GM18868 (cell line): ENCODE data around the gene HDDC2.

Experiments
- ATAC-seq: cut with Tn5 transposase; IDR thresholded peaks from one replicate; pipeline ENCODE4 v1.9.1; 2021; ENCODE audit warnings: mild to moderate bottlenecking, moderate library complexity; ENCODE audit not compliant: unreplicated experiment

Gene HDDC2

DNA sequence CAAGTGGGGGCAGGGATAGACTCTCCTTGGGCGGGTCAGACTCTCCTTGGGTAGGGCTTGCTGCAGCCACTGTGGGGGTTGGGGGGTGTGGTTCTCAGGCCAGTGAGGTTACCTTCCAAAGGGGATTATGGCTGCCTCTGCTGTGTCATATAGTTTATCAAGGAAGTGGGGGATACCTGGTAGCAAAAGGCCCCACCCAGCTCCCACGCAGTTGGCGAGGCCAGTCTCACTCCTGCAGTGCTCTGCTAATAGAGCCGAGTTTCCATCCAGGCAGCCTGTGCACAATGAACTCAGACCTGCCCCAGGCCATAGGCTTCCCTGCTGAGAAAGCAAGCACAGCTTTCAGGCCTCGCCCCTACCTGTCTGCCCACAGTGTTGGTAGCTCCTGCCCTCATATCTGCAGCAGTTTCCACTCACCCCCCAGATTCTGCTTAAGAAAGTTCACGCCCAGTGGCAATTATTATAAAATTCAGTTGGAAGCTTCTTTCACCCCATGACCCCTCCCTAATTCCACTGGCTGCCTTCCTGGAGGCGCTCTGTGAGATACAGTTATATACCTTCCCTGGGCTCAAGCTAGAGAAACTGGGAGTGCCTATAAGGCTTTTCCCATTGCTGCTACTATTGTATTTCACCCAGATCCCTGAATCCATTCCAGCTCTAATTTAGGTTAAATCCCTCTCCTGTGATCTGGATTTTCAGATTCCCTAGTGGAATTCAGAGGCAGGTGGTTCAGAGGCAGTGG, 56.1 kb downstream of the HDDC2 start:
- ATAC-seq = no peak

DNA sequence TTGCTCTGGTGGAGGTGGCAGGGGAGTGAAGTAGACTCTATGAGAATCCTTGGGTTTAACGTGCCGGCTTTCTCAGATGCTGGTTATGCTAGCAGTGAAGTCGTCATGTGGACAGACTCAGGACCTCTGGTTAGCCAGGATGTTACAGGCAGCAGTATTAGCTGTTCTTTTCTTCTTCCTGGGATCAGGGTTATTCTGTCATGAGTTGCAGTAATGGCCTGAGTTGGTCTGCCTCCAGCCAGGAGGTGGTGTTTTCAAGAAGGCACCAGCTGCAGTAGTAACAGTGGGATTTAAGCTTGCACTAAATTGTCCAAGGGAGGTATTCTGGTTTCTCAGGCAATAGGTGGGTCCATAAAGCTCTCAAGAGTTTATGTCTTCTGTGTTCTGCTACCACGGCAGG, 56.7 kb downstream of the HDDC2 start:
- no peak for ATAC-seq

DNA sequence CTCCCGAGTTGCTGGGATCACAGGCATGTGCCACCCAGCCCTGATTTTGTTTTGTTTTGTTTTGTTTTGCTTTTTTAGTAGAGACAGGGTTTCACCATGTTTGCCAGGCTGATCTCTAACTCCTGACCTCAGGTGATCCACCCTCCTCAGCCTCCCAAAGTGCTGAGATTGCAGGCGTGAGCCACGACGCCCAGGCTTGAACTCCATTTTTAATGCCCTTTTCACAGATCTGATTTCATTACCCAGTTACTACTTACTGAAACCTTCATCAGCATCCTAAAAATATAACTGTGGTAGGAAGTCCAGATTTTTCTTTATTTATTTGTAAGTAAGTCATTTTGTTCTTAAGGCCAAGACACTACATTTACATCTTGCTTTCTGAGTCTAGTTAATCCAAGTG, 64.0 kb downstream of the HDDC2 start:
- no peak for ATAC-seq

DNA sequence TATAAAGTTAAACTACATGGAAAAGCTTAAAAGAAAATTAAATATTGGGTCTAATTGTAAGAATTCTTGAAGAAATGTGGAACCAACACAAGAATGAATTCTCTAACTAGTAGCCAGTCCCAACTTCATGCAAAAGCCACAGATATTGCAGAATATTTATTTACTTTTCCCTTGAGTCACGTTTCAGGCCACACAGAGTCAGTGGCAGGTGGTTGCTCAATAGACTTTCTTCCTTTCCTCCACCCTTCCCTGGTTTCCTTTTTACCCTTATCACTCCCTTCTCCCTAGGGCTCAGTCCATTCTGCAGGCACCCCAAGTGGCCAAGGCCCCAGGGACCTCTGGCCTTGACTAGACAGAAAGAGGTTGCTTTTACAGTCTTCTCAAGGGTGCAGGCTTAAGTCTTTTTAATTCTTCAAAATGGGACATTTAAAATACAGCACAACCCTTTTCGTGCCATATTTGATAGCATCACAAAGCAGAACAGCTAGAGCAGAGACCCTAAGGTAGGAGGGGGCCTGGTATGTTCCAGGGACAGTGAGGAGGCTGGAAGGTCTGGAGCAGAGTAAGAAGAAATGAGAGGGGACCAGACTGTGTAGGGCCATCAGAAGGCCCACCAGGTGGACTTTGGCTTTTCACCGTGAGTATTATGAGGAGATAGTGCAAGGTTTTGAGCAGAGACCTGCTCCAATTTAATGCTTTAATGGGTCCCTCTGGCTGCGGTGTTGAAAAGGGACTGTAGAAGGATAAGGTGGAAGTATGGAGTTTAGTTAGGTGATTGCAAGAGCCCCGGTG, 65.0 kb downstream of the HDDC2 start:
- no peak for ATAC-seq

DNA sequence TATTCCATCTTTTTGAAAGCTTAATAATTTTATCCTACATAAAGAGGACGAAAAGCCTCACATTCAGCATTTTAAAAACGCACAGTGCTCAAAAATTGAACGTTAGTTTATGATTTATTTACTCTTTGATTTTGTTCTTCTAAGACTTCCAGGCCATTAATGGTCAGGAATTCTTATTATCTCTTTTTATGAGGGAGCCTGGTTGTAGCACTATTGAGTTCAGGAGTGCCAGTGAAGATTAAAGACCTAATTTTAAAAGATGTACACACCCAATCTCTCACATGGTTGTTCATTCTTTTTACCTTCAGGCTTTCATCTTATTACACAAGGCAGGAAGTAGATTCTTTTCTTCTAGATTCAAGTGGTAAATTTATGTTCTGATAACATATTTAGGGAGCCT, 68.6 kb downstream of the HDDC2 start:
- ATAC-seq = no peak

DNA sequence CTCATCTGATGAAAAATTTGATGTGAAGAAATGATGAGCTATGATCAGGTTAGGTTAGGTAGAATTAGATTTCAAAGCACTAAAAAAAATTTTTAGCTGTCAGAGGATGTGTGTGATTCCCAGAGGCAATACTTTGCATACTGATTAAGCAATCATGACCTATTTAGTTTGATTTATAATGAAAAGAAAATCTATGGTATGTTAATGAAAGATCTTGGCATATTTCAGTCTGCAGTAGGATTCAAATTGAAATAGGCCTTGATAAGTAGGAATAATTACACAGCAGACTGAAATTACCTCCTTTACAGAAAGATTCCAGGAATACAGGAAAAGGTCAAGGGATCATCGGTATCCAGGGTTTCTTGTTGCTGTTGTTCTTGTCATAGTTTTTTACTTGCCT, 69.3 kb downstream of the HDDC2 start:
- ATAC-seq = no peak

DNA sequence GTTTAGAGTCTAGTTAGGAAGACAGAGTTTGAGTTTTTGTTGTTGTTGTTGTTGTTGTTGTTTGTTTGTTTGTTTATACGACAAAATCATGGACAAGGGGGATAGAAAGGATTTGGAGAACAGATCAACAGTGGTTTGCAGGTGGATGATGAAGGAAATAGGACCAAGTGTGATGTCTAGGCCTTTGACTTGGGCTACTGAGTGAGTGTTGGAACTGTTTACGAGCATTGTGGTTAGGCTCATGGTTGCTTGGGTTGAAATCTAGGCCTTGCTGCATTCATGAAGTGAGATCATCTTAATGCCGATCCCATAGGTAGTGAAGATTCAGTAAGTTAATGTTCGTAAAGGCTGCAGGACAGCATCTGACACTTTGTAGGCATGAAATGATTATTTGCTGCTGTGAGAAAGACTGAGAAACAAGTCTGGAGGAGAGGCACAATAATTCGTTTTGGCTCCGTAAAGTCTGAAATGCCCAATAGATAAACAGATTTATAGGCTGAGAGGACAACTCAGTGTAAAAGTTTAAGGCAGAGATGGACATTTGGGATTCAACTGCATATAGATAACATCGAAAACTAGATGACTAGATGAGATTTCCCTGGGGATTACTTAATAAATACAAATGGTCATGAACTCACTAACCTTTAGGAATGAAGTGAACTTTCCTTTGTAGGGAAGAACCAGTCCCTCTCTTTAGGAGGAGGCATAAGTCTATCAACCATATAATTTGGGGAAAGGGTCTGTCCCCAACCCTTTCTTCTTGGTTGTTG, 70.0 kb downstream of the HDDC2 start:
- ATAC-seq = no peak

DNA sequence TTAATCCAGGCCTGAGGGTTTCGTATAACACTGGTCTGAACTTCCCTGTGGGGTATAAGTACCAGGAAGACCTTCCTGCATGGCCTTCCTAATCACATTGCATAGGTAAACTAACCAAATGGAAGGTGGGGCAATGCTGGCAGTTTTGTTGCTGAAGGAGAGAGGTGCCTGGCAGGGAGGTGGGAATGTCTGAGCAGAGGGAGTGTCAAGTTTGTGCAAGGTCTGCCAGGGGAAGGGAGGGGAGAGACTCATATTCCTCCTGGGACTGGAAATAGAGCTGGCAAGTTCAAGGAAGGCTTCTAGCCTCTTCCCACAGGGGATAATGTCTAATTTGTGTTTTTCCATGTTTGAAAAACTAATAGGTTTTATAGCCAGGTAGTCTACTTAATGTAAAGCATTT, 70.6 kb downstream of the HDDC2 start:
- ATAC-seq = no peak

DNA sequence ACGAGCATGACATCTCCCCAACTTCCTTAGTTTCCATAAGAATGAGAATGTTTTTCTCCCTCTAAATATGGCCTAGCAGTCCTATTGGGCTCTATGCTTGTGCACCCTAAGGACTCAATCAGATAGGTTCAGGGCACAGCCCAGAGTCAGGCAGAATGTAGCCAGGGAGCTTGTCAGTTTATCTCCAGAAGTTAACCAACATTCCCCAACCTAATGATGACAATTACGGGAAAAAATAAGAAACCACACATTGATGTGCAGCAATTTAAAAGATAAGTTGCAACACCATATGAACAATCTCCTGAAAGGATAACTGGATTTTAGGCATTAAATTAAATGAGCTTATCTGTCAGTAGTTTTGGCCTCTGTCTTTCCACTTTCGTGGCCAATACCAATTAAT, 71.1 kb downstream of the HDDC2 start:
- ATAC-seq = no peak

DNA sequence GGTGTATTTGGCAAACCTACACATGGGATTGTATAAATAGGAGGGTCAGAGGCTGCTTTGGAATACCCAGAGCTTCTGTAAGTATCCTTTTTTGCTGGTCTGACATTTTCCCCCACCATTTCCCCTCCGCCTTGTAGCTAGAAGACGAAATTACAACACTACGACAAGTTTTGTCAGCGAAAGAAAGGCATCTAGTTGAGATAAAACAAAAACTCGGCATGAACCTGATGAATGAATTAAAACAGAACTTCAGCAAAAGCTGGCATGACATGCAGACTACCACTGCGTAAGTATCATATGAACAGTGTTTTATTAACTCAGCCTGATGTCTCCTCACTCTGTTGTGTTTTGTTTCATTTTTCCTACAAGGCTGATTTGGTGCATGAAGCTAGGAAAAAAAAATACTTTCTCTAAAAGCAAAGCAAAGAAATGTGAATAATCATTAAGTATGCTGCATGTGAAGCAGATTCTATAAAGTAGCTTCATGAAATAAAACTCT, 72.7 kb downstream of the HDDC2 start:
- ATAC-seq = no peak

DNA sequence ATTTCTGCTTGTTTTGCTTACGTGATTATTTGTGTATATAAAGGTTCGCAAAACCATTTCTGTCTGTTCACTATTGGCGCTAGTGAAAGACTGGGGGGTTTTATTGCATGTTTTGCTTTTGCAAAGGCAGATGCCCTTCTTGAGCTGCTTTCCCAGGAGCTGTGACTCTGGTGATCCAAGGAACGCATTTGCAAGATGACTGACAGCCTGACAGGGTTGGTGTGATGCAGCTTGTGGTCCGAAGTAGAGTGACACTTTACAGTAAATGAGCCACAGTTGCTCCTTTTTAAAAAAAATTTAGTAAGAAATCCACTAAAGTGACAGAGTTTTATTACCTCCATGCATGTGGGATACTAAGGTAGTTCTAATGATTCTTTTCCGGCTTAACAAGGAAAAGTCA, 74.5 kb downstream of the HDDC2 start:
- no peak for ATAC-seq
